Neural cell (in vitro differentiated cells): ENCODE results near the gene NRSN1. TPM values are rescaled to one million over a fixed set of nuclear protein-coding genes. Genes with fewer than 3 reads are reported as not detected.

Source experiments
- H2AFZ ChIP-seq: fragments of 200-600, 300-800 bp; sonication (generic), shearing (Covaris generic); 2 replicates; pipeline ENCODE4 v1.6.0; 2014; ENCODE audit warnings: low read depth, mild to moderate bottlenecking, antibody characterized with exemption, low read length, moderate library complexity
- H3F3A ChIP-seq: fragments of 200-600 bp; shearing (Covaris generic); 2 replicates; pipeline ENCODE4 v1.6.1; 2016; ENCODE audit warnings: mild to moderate bottlenecking, moderate library complexity, mixed read lengths, antibody characterized with exemption, low read length; ENCODE audit not compliant: insufficient read depth, poor library complexity, severe bottlenecking
- H3K27ac ChIP-seq: fragments of 200-600, 300-800 bp; sonication (generic), shearing (Covaris generic); 2 replicates; pipeline ENCODE4 v1.5.1; 2014; ENCODE audit warnings: mild to moderate bottlenecking, low read length, moderate library complexity
- H3K27me3 ChIP-seq: fragments of 300-800, 200-600 bp; sonication (generic), shearing (Covaris generic); 2 replicates; pipeline ENCODE4 v1.6.0; 2014; ENCODE audit warnings: mild to moderate bottlenecking, low read depth, low read length, moderate library complexity; ENCODE audit not compliant: insufficient read depth
- H3K36me3 ChIP-seq: fragments of 300-800, 200-600 bp; sonication (generic), shearing (Covaris generic); 2 replicates; pipeline ENCODE4 v1.5.1; 2014; ENCODE audit warnings: mild to moderate bottlenecking, antibody characterized with exemption, low read length, moderate library complexity; ENCODE audit not compliant: insufficient read depth
- H3K4me2 ChIP-seq: fragments of 300-800, 200-600 bp; sonication (generic), shearing (Covaris generic); 2 replicates; pipeline ENCODE4 v1.6.0; 2014; ENCODE audit warnings: mild to moderate bottlenecking, low read length
- H3K4me3 ChIP-seq: fragments of 300-800, 200-600 bp; sonication (generic), shearing (Covaris generic); 2 replicates; pipeline ENCODE4 v1.5.1; 2014; ENCODE audit warnings: mild to moderate bottlenecking, low read length, moderate library complexity
- H3K79me2 ChIP-seq: fragments of 200-600 bp; shearing (Covaris generic); replicated peaks from 2 replicates; pipeline ENCODE4 v1.6.0; 2014; ENCODE audit warnings: mild to moderate bottlenecking, low read length, moderate library complexity; ENCODE audit not compliant: insufficient read depth
- H3K9ac ChIP-seq: fragments of 300-800, 200-600 bp; sonication (generic), shearing (Covaris generic); 2 replicates; pipeline ENCODE4 v1.6.1; 2016; ENCODE audit warnings: mild to moderate bottlenecking, low read length, mixed read lengths
- H3K9me2 ChIP-seq: fragments of 200-600 bp; shearing (Covaris generic); 2 replicates; pipeline ENCODE4 v1.6.1; 2016; ENCODE audit warnings: mild to moderate bottlenecking, low read length, mixed read lengths; ENCODE audit not compliant: insufficient read depth
- H3K9me3 ChIP-seq: fragments of 200-600, 300-800 bp; sonication (generic), shearing (Covaris generic); 2 replicates; pipeline ENCODE4 v1.6.1; 2016; ENCODE audit warnings: mild to moderate bottlenecking, mixed run types, low read length, moderate library complexity, mixed read lengths
- H4K20me1 ChIP-seq: fragments of 200-600 bp; shearing (Covaris generic); 2 replicates; pipeline ENCODE4 v1.6.1; 2016; ENCODE audit warnings: mild to moderate bottlenecking, mixed run types; ENCODE audit not compliant: insufficient read depth
- EP300 ChIP-seq: fragments of 450-650 bp; conservative IDR thresholded peaks from 2 replicates; pipeline ENCODE4 v1.6.1; 2014; ENCODE audit warnings: antibody characterized with exemption, mild to moderate bottlenecking, moderate library complexity; ENCODE audit not compliant: poor library complexity, severe bottlenecking
- EZH2 ChIP-seq: fragments of 200-600, 300-800 bp; shearing (Covaris generic), sonication (generic); IDR thresholded peaks from 2 replicates; pipeline ENCODE4 v1.6.1; 2014; ENCODE audit warnings: antibody characterized with exemption, low read length, borderline replicate concordance, mild to moderate bottlenecking; ENCODE audit not compliant: insufficient read depth, poor library complexity, severe bottlenecking
- MXI1 ChIP-seq: fragments of 450-650 bp; conservative IDR thresholded peaks from 2 replicates; pipeline ENCODE4 v1.6.1; 2014; ENCODE audit warnings: antibody characterized with exemption, mild to moderate bottlenecking; ENCODE audit not compliant: poor library complexity, severe bottlenecking
- POLR2AphosphoS5 ChIP-seq: IDR thresholded peaks from 2 replicates; pipeline ENCODE4 v1.6.1; 2012
- RAD21 ChIP-seq: fragments of 450-650 bp; conservative IDR thresholded peaks from 2 replicates; pipeline ENCODE4 v1.6.1; 2014; ENCODE audit warnings: antibody characterized with exemption, mild to moderate bottlenecking, moderate library complexity
- SMC3 ChIP-seq: fragments of 450-650 bp; conservative IDR thresholded peaks from 2 replicates; pipeline ENCODE4 v1.6.1; 2014; ENCODE audit warnings: antibody characterized with exemption, mild to moderate bottlenecking, moderate library complexity; ENCODE audit not compliant: poor library complexity
- TAF1 ChIP-seq: IDR thresholded peaks from 2 replicates; pipeline ENCODE4 v1.6.1; 2012; ENCODE audit warnings: low read depth
- polyA minus RNA-seq: library from RNA; depleted of rRNA, polyadenylated mRNA; stranded (reverse); fragments of >200 nt; gene quantifications from 2 replicates; pipeline ENCODE4 v1.2.3, GENCODE V29; 2014
- polyA plus RNA-seq: library from polyadenylated mRNA; depleted of rRNA; stranded (reverse); fragments of >200 nt; gene quantifications from 2 replicates; pipeline ENCODE4 v1.2.3, GENCODE V29; 2014
- TF ChIP-seq, protein P1 (sequence below): fragments of 450-650 bp; IDR thresholded peaks from 2 replicates; pipeline ENCODE4 v1.5.1; 2014; ENCODE audit warnings: antibody characterized with exemption, mild to moderate bottlenecking, moderate library complexity; ENCODE audit not compliant: poor library complexity, severe bottlenecking
- TF ChIP-seq, protein P2 (sequence below): IDR thresholded peaks from 2 replicates; pipeline ENCODE4 v1.6.1; 2012; ENCODE audit warnings: borderline replicate concordance

The NRSN1 gene, protein sequence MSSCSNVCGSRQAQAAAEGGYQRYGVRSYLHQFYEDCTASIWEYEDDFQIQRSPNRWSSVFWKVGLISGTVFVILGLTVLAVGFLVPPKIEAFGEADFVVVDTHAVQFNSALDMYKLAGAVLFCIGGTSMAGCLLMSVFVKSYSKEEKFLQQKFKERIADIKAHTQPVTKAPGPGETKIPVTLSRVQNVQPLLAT
- polyA plus RNA-seq (23.1 and 24.5 TPM in 2 replicates), polyA minus RNA-seq (17.3 and 22.2 TPM in 2 replicates)

DNA sequence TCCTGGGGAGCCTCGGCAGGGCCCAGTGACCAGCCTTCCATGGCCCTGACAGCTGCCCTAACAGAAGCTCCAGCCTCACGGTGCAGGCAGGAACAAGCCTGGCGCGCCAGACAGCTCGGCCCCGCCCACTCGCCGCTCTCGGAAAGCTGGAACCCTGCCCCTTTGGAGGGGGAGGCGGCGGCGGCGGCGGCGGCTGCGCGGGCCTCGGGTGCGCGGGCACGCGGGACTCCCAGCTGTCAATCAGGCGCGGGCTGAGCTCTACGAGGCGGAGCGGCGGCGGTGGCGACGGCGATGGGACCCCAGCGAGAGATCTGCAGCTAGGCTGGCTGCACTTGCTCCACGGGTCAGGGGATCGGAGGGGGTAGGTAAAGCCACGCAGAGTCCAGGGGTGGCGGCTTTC lies at the start of gene NRSN1:
NRSN1 (plus strand) TSS at position 236 of the 400 bp plus-strand sequence. CDS start 8,113 bp downstream, outside the sequence.
- Histone ChIP-seq H3K9me3 (no peaks in the 10 kb centered on the region), H3F3A (no peaks in the 10 kb centered on the region), H3K4me3 (peak within 1 kb of the TSS; percentile 67), H3K27ac (peak within 1 kb of the TSS; percentile 48), H3K4me2 (peak within 1 kb of the TSS; percentile 88), H3K79me2 (no peaks in the 10 kb centered on the region), H3K27me3 (no peaks in the 10 kb centered on the region), H3K9ac (peak within 1 kb of the TSS; percentile 63), H3K36me3 (peaks cover 9% of the 10 kb centered on the region), H3K9me2 (no peaks in the 10 kb centered on the region), H4K20me1 (no peaks in the 10 kb centered on the region), H2AFZ (peak within 1 kb of the TSS; percentile 47)
- TF ChIP-seq POLR2AphosphoS5 (peak; percentile 73), TAF1 (no peak), RAD21 (peak; percentile 54), EZH2 (no peak), MXI1 (no peak), SMC3 (peak; percentile 52), EP300 (no peak)
- TF ChIP-seq, protein P1, sequence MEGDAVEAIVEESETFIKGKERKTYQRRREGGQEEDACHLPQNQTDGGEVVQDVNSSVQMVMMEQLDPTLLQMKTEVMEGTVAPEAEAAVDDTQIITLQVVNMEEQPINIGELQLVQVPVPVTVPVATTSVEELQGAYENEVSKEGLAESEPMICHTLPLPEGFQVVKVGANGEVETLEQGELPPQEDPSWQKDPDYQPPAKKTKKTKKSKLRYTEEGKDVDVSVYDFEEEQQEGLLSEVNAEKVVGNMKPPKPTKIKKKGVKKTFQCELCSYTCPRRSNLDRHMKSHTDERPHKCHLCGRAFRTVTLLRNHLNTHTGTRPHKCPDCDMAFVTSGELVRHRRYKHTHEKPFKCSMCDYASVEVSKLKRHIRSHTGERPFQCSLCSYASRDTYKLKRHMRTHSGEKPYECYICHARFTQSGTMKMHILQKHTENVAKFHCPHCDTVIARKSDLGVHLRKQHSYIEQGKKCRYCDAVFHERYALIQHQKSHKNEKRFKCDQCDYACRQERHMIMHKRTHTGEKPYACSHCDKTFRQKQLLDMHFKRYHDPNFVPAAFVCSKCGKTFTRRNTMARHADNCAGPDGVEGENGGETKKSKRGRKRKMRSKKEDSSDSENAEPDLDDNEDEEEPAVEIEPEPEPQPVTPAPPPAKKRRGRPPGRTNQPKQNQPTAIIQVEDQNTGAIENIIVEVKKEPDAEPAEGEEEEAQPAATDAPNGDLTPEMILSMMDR, result no peak
- TF ChIP-seq, protein P2, sequence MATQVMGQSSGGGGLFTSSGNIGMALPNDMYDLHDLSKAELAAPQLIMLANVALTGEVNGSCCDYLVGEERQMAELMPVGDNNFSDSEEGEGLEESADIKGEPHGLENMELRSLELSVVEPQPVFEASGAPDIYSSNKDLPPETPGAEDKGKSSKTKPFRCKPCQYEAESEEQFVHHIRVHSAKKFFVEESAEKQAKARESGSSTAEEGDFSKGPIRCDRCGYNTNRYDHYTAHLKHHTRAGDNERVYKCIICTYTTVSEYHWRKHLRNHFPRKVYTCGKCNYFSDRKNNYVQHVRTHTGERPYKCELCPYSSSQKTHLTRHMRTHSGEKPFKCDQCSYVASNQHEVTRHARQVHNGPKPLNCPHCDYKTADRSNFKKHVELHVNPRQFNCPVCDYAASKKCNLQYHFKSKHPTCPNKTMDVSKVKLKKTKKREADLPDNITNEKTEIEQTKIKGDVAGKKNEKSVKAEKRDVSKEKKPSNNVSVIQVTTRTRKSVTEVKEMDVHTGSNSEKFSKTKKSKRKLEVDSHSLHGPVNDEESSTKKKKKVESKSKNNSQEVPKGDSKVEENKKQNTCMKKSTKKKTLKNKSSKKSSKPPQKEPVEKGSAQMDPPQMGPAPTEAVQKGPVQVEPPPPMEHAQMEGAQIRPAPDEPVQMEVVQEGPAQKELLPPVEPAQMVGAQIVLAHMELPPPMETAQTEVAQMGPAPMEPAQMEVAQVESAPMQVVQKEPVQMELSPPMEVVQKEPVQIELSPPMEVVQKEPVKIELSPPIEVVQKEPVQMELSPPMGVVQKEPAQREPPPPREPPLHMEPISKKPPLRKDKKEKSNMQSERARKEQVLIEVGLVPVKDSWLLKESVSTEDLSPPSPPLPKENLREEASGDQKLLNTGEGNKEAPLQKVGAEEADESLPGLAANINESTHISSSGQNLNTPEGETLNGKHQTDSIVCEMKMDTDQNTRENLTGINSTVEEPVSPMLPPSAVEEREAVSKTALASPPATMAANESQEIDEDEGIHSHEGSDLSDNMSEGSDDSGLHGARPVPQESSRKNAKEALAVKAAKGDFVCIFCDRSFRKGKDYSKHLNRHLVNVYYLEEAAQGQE, result no peak

DNA sequence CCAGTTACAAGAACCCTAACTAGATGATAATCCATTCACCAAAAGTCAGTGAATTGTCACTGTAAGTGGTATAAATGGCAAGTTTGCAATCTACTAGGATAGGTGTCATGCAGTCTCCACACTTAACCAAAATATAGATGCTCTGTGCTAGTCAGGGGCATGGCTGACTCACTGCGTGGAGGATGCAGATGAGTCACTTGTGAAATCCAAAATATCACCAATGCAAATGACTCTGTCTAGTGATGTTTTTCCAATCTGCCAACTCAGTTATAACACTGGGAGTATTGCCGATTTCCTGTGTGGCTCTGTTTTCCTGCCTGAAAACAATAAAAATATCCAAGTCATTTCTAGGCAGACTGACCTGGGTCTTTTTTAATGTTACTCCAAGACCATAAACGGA lies 47.8 kb upstream of the NRSN1 start:
- Histone ChIP-seq H3F3A (no peaks in the 10 kb centered on the region), H3K9me2 (no peaks in the 10 kb centered on the region), H3K4me2 (no peak overlapping the region), H3K27me3 (no peaks in the 10 kb centered on the region), H4K20me1 (no peaks in the 10 kb centered on the region), H3K9ac (no peak overlapping the region), H3K9me3 (no peaks in the 10 kb centered on the region), H3K4me3 (no peak overlapping the region), H3K79me2 (no peaks in the 10 kb centered on the region), H3K36me3 (no peaks in the 10 kb centered on the region), H2AFZ (no peak overlapping the region), H3K27ac (no peak overlapping the region)
- TF ChIP-seq, protein P2, result no peak
- TF ChIP-seq, protein P1, result no peak
- no peak for TF ChIP-seq POLR2AphosphoS5
- TF ChIP-seq MXI1, result no peak
- TF ChIP-seq SMC3, result no peak
- no peak for TF ChIP-seq TAF1
- no peak for TF ChIP-seq EP300
- no peak for TF ChIP-seq EZH2
- no peak for TF ChIP-seq RAD21
